GM18519 (cell line): Measurements from ENCODE around the gene FAM107B.

Source experiments
- ATAC-seq: cut with Tn5 transposase; IDR thresholded peaks from one replicate; pipeline ENCODE4 v1.9.1; 2021; ENCODE audit warnings: mild to moderate bottlenecking, moderate library complexity; ENCODE audit not compliant: unreplicated experiment, low FRiP score

The FAM107B gene

DNA sequence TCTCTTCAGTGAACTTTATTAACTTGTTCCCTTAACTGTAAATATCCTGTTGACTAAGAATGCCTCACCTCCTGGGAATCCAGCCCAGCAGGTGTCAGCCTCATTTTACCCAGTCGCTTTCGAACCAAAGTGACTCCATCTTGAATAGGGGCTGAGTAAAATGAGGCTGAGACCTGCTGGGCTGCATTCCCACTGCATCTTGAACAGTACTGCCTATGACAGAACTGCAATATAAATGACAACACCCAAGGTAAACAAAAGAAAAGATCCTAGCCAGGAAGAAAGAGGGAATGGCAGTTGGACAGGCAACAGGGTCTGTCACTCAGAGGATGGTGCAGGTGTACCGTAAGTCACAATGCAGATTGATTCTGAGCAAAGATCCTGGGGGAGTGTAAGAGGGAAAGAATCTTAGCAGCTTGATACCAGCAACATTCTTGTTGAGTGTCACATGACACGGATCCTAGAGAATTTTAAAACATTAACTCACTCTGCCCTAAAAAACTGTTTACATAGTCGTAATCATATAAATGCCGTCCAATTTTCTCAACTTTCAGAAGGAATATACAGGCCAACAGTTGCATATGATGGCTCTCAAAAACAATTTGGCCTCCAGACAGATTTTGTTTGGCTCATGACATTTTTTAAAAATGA, 4.4 kb upstream of the FAM107B start:
- ATAC-seq: no peak

DNA sequence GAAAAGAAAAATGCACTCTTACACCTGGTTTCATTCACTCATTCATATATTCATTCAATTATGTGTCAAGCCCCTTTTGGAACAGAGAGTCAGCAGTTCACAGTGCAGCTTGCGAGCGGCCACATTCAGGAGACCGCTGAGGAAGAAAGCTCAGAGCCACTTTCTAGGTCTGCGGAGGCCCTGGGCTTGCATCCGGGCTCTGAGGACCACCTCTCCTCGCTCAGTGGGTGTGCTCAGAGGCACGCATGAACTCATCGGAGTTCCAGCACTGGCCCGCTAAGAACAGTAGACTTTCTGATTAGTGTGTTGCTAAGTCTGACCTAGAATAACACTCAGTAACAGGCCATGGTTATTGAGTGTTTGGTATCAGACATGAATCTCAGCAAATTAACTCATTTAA, 1.8 kb upstream of the FAM107B start:
- no peak for ATAC-seq

DNA sequence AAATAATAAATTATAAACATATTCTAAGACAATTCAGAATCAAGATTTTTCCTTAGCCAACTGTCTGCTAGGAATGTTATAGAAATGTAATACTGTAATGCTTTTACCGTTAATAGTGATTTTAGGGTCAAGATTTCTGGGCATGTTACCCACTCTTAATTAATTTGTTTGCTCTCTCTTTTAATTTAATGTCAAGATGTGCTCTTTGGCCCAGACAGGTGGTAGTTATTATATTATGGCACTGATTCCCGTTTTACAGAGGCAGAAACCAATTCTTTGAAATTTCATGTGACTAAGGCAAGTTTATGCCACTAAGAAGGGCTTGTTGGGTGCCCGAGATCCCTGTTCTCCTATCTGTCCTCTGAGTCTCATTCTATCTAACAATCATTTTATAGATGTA, 959 bp upstream of the FAM107B start:
- ATAC-seq: no peak

DNA sequence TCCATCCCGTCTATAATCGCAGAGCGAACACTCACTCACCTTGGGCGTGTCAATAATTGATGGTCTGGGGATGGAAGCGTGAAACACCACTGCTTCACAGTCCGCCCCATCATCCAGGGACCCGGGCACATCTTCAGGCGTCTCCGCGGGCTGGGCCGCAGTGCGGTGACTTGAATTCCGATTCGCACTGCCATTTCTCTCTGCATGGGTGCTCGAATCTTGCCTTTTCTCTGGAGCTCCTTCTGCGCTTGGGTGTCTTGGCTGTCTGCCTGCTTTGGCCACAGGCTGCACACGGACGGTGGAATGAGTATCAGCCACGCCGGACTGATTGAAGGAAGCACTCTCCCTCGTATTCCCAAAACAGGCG, 500 bp downstream of the FAM107B start:
- ATAC-seq: no peak

DNA sequence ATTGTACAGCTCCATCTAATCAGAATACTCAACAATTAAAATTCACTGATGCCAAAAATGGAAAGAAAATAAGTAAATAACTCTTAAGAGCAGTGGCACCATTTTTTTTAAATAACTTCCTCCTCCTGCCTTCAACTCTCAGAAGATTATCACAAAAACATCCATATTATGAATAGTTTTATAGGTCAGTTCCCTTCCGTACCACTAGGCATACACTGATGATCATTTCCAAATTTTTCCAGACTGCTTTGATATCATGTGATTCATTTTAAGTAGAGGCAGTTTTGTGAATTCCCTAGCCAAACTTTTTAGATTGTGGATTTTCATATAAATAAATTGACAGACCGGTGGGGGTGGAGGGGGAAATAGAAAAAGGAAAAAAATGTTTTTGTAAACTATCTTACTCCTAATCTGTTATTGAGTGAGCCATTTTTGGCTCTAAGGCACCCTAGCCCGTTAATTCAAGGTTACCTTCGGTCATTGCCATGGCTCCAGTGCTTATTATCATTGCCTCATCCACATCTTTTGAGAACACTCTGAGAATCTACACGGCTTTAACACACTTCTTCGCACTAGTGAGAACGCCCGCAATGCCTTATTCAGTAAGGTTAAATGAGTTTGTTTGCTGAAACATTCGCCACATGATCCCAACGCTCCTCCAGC, 1.0 kb downstream of the FAM107B start:
- ATAC-seq: no peak

DNA sequence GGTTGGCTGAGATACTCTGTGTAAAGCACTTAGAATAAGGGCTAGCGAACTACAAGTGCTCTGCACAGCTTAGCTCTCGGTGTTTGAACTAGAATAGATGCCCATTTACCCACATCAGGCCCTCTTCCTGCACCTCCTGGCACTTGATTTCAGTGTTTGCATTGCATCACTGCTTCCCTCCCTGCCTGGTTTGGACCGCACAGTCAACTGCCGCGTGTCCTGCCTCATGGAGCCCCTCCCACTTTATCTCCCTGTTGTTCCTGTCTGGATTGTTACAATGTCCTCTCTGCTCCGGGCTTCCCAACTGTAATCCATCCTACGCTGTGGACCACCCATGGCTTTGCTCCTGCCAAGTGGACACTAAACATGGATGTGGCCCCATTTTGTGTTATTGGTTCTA, 2.3 kb downstream of the FAM107B start:
- ATAC-seq: no peak

DNA sequence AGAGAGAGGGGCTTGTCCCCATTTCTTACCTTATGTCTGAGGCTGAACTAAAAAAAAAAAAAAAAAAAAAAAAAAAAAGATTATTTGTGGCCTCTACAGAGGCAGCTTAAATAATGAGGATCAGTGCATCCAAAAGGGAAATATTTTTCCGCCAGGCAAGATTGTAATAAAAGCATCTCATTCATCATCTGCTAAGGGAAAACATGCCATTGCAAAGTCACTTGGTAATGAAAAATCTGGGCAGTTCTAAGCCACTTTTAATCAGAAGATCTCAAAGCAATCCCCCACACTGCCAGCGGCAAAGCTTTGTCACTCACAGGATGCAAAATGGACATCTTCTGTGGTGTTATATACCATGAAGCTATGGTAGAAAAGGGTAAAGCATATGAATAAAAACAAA, 3.8 kb downstream of the FAM107B start:
- ATAC-seq: no peak

DNA sequence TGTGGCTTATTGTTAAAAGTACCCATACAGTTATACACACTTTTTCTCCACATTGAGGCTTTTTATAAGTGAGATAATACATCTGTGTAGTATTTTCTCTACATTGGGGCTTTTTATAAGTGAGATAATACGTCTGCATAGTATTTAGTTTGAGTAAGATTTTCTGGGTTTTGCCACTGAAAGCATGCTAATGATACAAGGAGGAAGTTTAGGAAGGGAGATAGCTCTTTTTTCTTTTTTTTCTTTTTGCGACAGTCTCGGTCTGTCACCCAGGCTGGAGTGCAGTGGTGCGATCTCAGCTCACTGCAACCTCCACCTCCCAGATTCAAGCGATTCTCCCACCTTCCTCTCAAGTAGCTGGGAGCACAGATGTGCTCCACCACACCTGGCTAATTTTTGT, 13.3 kb downstream of the FAM107B start:
- ATAC-seq: no peak

DNA sequence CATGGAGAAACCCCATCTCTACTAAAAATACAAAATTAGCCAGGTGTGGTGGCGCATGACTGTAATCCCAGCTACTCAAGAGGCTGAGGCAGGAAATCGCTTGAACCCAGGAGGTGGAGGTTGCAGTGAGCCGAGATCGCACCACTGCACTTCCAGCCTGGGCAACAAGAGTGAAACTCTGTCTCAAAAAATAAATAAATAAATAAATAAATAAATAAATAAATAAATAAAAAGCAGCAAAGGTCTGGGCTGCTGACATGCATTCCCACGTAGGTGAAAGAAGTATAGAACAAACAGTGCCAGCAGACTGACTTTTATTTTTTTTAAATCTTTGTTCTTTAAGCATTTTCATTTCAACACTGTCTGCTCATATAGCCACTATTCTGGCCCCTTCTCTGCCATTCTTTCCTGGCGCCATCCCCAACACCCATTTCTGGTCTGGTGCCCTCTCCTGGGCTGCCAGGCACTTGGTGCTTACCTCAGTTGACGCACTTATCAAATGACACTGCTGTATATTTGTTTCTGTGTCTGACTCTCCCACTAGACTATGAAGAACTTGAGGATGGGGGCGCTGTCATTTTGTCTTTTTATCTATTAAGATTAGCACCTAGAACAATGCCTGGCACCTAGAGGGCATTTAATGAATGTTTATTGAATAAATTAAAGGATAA, 15.6 kb downstream of the FAM107B start:
- ATAC-seq: no peak

DNA sequence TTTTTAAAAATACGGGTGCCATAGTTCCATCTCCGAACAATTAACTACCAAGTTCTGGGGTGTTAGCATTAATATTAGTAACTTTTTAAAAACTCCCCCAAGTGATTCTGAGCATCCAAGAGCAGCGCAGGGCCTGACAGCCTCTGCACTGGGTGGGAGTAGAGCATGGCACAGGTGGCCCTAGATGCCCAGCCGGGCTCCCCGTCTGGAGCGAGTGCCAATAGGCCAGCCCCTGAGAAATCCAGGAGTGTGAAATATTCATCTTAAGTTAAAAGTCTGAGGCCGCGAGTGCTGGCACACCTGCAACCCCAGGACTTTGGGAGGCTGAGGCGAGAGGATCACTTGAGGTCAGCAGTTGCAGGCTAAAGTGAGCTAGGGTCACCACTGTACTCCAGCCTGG, 16.2 kb downstream of the FAM107B start:
- no peak for ATAC-seq

DNA sequence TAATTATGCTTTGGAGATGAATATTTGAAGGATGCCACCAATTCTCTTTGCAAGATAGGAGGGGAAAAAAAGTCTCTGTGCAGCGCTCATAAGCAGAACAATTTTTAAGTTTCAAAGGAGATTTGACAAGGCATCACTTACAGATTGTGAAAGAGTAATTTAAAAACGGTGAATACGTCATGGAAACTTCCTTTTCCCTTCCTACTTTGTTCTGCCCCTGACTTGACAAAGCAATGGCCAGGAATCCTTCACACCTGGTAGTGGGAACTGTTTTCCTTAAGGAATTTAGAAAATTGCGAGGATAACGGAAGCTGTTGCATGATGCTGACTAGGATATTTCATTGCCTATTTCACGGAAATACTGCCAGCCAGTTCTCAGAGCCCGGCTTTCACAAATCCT, 16.7 kb downstream of the FAM107B start:
- ATAC-seq: no peak

DNA sequence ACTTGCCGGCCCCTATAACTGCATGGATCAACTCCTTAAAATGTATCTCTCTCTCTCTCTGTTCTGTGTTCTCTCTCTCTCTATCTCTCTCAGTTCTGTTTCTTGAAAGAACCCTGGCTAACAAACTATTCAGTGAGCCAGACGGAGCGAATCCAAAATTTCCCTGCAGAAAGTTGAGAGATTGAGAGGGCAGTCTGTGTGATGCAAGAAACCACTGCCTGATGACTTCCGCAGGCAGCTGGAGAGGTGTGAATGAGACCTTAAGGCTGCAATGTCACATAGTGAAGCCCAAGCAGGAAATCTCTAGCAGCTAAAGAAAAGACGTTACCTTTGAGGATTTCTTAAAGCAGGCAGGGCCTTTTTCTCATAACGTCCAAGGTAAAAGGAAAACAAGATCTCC, 17.3 kb downstream of the FAM107B start:
- ATAC-seq: no peak

DNA sequence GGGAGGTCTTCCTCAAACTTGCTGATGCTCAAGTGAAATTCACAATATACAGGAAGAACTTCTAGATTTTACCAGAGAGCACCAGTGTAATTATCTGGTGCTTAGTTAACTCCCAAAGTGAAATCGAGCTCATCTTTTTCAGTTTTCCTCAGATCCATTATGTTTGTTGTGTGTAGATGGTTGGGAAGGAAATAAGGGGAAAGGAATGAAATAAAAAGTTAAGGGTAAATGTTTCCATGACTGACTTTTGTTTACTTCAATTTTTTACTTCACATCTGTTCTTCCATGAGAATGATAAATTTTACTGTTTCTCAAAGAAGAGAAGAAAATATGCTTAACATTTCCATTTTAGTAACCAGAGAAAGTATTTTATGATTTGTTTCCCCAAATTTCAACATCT, 21.3 kb downstream of the FAM107B start:
- ATAC-seq: no peak

DNA sequence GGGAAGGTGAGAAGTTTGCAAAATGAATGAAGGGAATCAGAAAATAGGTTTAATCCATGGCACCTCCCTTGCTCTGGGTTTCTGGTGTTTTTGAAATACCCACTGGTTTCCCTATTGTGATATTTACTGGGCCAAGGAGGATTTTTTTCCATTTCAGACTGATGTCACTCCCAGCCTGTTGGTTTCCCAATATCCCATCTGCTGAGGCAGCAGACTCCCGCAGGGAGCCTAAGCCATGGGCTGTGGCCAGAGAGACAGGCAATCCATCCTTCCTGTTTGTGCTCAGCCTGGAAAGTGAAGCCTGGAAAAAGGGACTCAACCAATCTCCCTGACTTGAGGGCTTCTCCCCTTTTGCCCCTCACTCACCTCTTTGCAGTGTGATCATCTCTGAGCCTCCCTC, 22.8 kb downstream of the FAM107B start:
- ATAC-seq: no peak

DNA sequence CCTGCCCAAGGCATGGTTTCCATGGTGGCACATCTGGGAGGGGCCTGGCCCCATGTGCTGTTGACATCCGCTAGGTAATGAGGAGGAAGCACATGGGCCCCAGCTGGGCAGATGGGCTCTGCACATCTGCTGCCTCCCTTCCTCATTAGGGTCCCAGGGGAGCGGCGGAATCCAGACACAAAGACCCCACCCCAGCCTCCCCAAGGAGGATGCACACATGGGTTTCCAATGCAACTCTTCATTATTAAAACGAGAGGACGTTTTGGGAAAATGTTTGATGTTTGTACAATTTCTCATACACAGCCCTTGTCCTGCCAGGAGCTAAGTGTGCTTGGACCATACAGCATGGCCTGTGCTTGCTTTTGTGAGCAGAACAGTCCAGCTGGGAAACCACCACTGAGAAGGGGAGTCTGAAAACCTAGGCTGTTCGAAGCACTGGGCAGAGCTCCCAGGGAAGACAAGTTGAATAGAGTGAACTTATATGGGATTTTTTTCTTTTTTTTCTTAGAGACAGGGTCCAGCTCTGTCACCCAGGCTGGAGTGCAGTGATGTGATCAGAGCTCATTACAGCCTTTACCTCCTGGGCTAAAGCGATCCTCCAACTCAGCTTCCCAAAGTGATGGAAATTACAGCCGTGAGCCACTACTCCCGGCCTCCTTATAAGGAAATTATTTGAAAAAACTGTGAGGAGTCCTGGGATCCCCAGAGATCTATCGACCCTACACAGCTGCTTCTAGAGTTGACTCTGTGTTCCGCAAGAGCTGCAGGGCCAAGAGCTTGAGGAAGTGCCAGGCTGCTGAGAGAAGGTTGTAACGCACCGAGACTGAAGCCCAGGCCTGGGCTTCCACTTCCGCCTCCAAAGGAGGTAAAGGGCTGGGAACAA, 23.4 kb downstream of the FAM107B start:
- no peak for ATAC-seq

DNA sequence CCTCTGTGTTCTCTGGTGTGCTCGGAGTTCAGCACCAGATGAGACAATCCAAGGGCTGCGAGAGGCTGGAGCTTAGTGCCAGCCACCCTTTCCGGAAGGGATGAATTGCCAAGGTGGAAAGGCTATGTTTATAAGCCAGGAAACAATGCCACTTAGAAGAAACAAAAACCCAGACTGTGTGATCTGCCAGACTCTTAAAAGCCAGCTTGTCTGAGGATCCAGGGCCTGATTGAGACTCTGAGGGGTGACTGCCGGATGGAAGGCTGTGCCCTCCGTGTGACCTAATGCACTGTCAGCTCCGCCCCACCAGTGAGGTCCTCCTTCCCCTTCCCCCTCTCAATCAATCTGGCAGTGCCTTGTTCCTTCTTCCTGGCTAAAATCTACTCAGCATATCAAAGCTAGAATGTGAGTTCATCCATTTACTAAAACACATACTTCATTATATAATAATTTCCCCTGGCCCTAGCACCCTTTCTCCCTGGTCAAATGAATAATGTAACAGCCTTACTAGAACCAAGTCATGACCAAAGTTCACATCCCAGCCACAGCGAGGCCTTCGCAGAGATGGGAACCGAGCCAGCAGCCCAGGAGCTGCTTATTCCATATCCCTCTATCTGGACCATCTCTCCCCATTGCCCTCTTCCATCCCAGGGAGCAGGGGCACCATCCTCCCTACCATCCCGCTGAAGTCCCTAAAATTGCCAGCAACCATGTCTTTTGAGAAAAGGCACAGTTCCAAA, 25.5 kb downstream of the FAM107B start:
- ATAC-seq: no peak

DNA sequence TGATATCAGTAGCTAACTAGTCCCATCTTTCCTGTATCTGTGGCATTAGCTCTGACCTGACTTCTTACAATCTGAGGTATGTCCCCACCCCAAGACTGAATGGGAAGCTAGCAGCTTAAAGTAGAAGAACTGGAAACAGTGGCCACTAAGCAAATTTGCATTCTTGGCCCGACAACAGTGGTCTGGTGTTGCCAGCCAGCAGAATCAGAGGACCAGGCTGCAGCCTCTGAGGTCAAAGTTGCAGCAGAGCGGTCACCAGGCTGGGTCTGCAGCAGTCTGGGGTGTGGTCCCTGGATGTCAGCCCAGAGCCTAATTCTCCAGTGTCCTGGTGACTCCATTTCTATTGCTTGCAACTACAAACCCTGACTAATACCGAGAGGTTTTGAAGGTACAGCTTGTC, 26.3 kb downstream of the FAM107B start:
- no peak for ATAC-seq

DNA sequence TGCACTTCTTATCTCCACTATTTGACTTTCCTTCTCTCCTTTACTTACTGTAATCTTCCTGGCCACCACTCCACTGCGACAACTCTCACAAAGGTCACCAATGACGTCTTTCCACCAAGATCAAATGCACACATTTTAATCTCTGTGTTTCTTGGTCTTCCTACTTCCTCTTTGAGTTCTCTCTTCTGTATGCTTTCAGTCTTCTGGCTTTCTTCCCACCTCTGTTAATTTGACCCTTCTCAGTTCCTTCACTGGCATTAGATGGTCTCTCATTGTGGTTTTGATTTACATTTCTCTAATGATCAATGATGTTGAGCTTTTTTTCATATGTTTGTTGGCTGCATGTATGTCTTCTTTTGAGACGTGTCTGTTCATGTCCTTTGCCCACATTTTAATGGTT, 31.9 kb downstream of the FAM107B start:
- ATAC-seq: peak; percentile 75

DNA sequence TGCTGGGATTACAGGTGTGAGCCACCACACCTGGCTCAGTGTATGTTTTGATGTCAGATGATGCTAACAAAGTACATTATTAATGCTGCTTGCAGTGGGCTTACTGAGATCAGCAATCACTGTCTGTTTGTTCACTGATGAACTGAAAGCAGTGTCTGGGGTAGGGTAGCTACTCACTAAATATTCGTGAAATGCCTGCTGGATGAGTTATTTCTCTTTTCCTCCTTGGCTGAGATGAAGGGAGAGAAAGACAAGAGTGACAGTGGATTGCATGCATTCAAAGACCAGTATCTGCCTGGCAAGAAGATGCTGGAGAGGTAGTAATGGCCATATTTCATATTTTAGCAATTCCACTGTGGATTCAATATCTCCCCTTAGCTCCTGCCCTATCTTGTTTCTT, 32.3 kb downstream of the FAM107B start:
- no peak for ATAC-seq

DNA sequence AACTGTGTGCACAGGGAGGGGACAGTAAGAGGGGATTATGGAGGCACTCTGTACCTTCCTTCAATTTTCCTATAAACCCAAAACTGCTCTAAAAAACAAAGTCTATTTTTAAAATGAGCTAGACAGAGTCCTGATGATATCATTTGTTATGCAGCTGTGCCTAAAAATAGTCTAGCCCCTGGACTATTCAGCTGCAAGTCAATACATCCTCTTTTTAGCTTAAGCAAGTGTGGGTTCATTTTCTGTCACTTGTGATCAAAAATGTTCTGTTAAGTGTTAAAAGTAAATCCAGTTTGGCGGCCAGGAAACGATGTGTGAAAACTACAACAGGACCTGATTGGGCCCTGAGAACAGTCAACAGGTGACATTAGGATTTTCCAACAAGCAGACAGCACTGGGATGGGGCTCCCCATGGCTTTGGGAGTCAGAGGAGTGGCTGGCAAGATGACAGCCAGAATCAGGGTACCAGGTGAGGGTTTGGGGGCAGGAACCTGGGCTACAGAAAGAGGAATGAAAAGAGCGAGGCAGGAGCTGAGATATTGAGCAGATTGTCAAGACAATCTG, 33.9 kb downstream of the FAM107B start:
- no peak for ATAC-seq
